K562 (cell line): ENCODE measurements around the gene ZNF672. TPM values are rescaled to one million over a fixed set of nuclear protein-coding genes. Genes with fewer than 3 reads are reported as not detected.

Experiments used
- ATAC-seq: fragments of 200-7000 bp; cut with Tn5 transposase; 3 replicates; pipeline ENCODE4 v1.9.1; 2020; ENCODE audit warnings: moderate library complexity
- BruUV-seq: library from RNA; stranded (reverse); fragments of 400-500 nt; replicated peaks from 2 replicates; lab custom pipeline; 2021; lab: Mats Ljungman, UMichigan
- CTCF ChIA-PET: fragments of 300-600 bp; formaldehyde crosslinking; extraction: SDS; loops from one replicate; lab custom pipeline; 2021; ENCODE audit warnings: low intra/inter-chr PET ratio; lab: Yijun Ruan, JAX
- POLR2A ChIA-PET: fragments of 300-600, 350-650 bp; sonication (Branson Sonifier 250); formaldehyde crosslinking; extraction: SDS; loops from one replicate; lab custom pipeline; 2021; ENCODE audit warnings: antibody characterized with exemption, inconsistent platforms; lab: Yijun Ruan, JAX
- DNase-seq, 4 experiments: peaks; one replicate each; pipeline versions ENCODE4 v3.0.0 to v3.0.0-alpha.2; 2011 to 2018; ENCODE audit warnings: low spot score in 3 of 4, mixed read lengths in 3 of 4; ENCODE audit errors: extremely low read depth in 1 of 4
- FAIRE-seq: peaks from 2 replicates; lab custom pipeline; 2011; peaks lifted over from hg19 to GRCh38; lab: Jason Lieb, UNC
- H2AFZ ChIP-seq: 2 replicates; pipeline ENCODE4 v1.6.0; 2011; ENCODE audit warnings: low read depth, low read length, control low read depth, inconsistent platforms
- H3K27ac ChIP-seq: fragments of 200-600 bp; 3 replicates; pipeline ENCODE4 v1.8.0; 2011; ENCODE audit warnings: low read depth, mild to moderate bottlenecking, control low read depth, inconsistent platforms, low read length, moderate library complexity, mixed read lengths; ENCODE audit errors: extremely low read depth
- H3K27me3 ChIP-seq, 2 experiments: fragments of 300-600 bp in 1 of 2; 2 replicates in 1 of 2; 3 replicates in 1 of 2; pipeline versions ENCODE4 v1.6.0 to v1.8.0; 2011; ENCODE audit warnings: inconsistent platforms in 2 of 2, low read length in 2 of 2, mild to moderate bottlenecking in 1 of 2, mixed read lengths in 1 of 2, moderate library complexity in 1 of 2; ENCODE audit not compliant: control insufficient read depth in 2 of 2, insufficient read depth in 2 of 2
- H3K36me3 ChIP-seq: fragments of 300-600 bp; 3 replicates; pipeline ENCODE4 v1.8.0; 2011; ENCODE audit warnings: mild to moderate bottlenecking, low read length, inconsistent platforms; ENCODE audit not compliant: control insufficient read depth, insufficient read depth
- H3K4me1 ChIP-seq, 2 experiments: fragments of 200-600 bp in 1 of 2; replicated peaks in 1 of 2; 2 replicates in 1 of 2; 3 replicates in 1 of 2; pipeline versions ENCODE4 v1.5.1 to v1.8.0; 2011; ENCODE audit warnings: inconsistent platforms in 2 of 2, low read length in 2 of 2, mild to moderate bottlenecking in 1 of 2, mixed read lengths in 1 of 2, moderate library complexity in 1 of 2; ENCODE audit not compliant: control insufficient read depth in 2 of 2, insufficient read depth in 2 of 2
- H3K4me2 ChIP-seq: 2 replicates; pipeline ENCODE4 v1.6.1; 2011; ENCODE audit warnings: low read length, control low read depth, inconsistent platforms, mixed read lengths; ENCODE audit not compliant: insufficient read depth
- H3K4me3 ChIP-seq: fragments of 200-600 bp; sonication (generic), shearing (Covaris generic); 2 replicates; pipeline ENCODE4 v1.5.1; 2016; ENCODE audit warnings: control low read depth, inconsistent platforms
- H3K79me2 ChIP-seq: fragments of 200-600 bp; 3 replicates; pipeline ENCODE4 v1.8.0; 2011; ENCODE audit warnings: low read length, inconsistent platforms; ENCODE audit not compliant: control insufficient read depth, insufficient read depth
- H3K9ac ChIP-seq, 2 experiments: 2 replicates each; pipeline versions ENCODE4 v1.6.0 to v1.6.1; 2011; ENCODE audit warnings: low read depth in 2 of 2, low read length in 2 of 2, control low read depth in 1 of 2, inconsistent platforms in 1 of 2, mild to moderate bottlenecking in 1 of 2, mixed read lengths in 1 of 2; ENCODE audit not compliant: insufficient read depth in 1 of 2
- H3K9me1 ChIP-seq: one replicate; pipeline ENCODE4 v1.6.0; 2011; ENCODE audit warnings: inconsistent platforms, mild to moderate bottlenecking, low read length, moderate library complexity; ENCODE audit not compliant: control insufficient read depth, insufficient read depth
- H3K9me3 ChIP-seq: replicated peaks from 2 replicates; pipeline ENCODE4 v1.5.1; 2011; ENCODE audit warnings: low read depth, low read length, inconsistent platforms; ENCODE audit not compliant: control insufficient read depth, insufficient read depth
- H4K20me1 ChIP-seq: replicated peaks from 2 replicates; pipeline ENCODE4 v1.6.1; 2011; ENCODE audit warnings: low read length, inconsistent platforms, mixed read lengths; ENCODE audit not compliant: control insufficient read depth, insufficient read depth
- CHD7 ChIP-seq: fragments of 200-600 bp; sonication (generic); IDR thresholded peaks from one replicate; pipeline ENCODE4 v1.6.1; 2012; ENCODE audit warnings: mild to moderate bottlenecking, low read depth, low read length, inconsistent platforms
- PCBP2 ChIP-seq: fragments of 200-400 bp; formaldehyde crosslinking; IDR thresholded peaks from 2 replicates; pipeline ENCODE4 v1.6.1; 2018; ENCODE audit warnings: low read length, low read depth, mild to moderate bottlenecking, moderate library complexity; ENCODE audit not compliant: poor library complexity, severe bottlenecking
- RBM22 ChIP-seq: fragments of 200-400 bp; formaldehyde crosslinking; IDR thresholded peaks from 2 replicates; pipeline ENCODE4 v1.6.1; 2018; ENCODE audit warnings: low read length, low read depth; ENCODE audit not compliant: poor library complexity, severe bottlenecking
- SMAD1 ChIP-seq: fragments of 150-350 bp; IDR thresholded peaks from 2 replicates; pipeline ENCODE4 v1.6.1; 2014; ENCODE audit warnings: low read length, low read depth; ENCODE audit not compliant: partially characterized antibody
- STAT5A ChIP-seq: IDR thresholded peaks from 2 replicates; pipeline ENCODE4 v1.6.1; 2012; ENCODE audit warnings: low read length, inconsistent platforms, borderline replicate concordance
- WGBS: fragments of 100-300 bp; shearing (Covaris generic); methylation state at CpG from one replicate; pipeline ENCODE4 v1.1.6; 2016; ENCODE audit warnings: low coverage, mixed read lengths; ENCODE audit not compliant: insufficient coverage; ENCODE audit errors: missing lambda C conversion rate; 5-methylcytosine and 5-hydroxymethylcytosine counted together
- in situ Hi-C: fragments of 300-500 bp; cut with MboI; formaldehyde crosslinking; loops from 4 replicates; pipeline ENCODE4 v1.15.0; 2018; ENCODE audit warnings: inconsistent platforms, mixed read lengths
- intact Hi-C: fragments of 100-400 bp; cut with micrococcal nuclease; formaldehyde crosslinking; loops from 2 replicates; pipeline ENCODE4 v1.14.2; 2022
- polyA plus RNA-seq, 8 experiments: library from polyadenylated mRNA; depleted of rRNA in 4 of 8; stranded (reverse) in 5 of 8; unstranded in 3 of 8; fragments of >200 nt; fragmentation: Nextera tagmentation in 2 of 8; fragmentation: Illumina TruSeq in 1 of 8; extraction: Ambion mirVana in 2 of 8; extraction: Trizol in 1 of 8; gene quantifications; 2 replicates each; pipeline versions ENCODE4 v1.2.1 to v1.2.3, GENCODE V29; 2011 to 2014; ENCODE audit warnings: inconsistent platforms in 1 of 8, missing spikeins in 1 of 8
- total RNA-seq, 7 experiments: library from RNA; depleted of rRNA in 6 of 7; stranded (reverse); fragments of >200 nt in 6 of 7; fragmentation: Illumina TruSeq in 2 of 7; extraction: Trizol in 2 of 7; gene quantifications; 2 replicates each; pipeline versions ENCODE4 v1.2.1 to v1.2.3, GENCODE V29; 2011 to 2021; ENCODE audit warnings: low replicate concordance in 1 of 7

The ZNF672 gene
- total and polyA plus RNA-seq, 9 of the 15 experiments (the other 6 are each of a cell fraction or from before 2014, with no cell fraction given), result 1.9 to 57.9 (median 24.1) TPM

- TF ChIP-seq STAT5A, result no peak
- TF ChIP-seq SMAD1, result no peak
- TF ChIP-seq PCBP2, result no peak
Observed at GRCh38 chr1:248844526-248844925, 6.5 kb downstream of the ZNF672 start (continued).

- no peak for ATAC-seq
- H3K4me2 ChIP-seq, result no peak overlapping the region
- H3K4me3 ChIP-seq, result no peak overlapping the region
- ChIA-PET CTCF (no interaction called here), POLR2A (interaction anchor here (0.5 to 1.3 kb wide), 3 partner anchors 10 to 27 kb away, joined by 3 to 12 read pairs (median 9); partner anchors contain the start of genes ZNF672 and ZNF692)
- no peak for DNase-seq
- H3K79me2 ChIP-seq, result peaks cover 14% of the 10 kb centered on the region
- H3K36me3 ChIP-seq, result peaks cover 93% of the 10 kb centered on the region
- H3K9ac ChIP-seq, result no peak overlapping the region
- H3K27ac ChIP-seq, result no peak overlapping the region
- H4K20me1 ChIP-seq, result peaks cover 4% of the 10 kb centered on the region; the same call in 1 of the 2 replicates
- 96% methylated on average over 28 of the region's 76 CpGs for WGBS
- no TSS peak for BruUV-seq
- TF ChIP-seq RBM22 (peak; percentile 32), CHD7 (no peak)
- no peak overlapping the region for H2AFZ ChIP-seq
- H3K9me3 ChIP-seq, result no peaks in the 10 kb centered on the region
- intact Hi-C loops (no loop called here), in situ Hi-C loops (no loop called here)
- H3K27me3 ChIP-seq, result no peaks in the 10 kb centered on the region
- peaks cover 4 to 15% of the 10 kb centered on the region in 2 experiments; a peak in 4 of 5 replicates for H3K4me1 ChIP-seq
- H3K9me1 ChIP-seq, result no peaks in the 10 kb centered on the region
- FAIRE-seq, result no peak
Observed at GRCh38 chr1:248847181-248847955, 9.3 kb downstream of the ZNF672 start.
